ENCODE data around the gene FGD2.

DNA sequence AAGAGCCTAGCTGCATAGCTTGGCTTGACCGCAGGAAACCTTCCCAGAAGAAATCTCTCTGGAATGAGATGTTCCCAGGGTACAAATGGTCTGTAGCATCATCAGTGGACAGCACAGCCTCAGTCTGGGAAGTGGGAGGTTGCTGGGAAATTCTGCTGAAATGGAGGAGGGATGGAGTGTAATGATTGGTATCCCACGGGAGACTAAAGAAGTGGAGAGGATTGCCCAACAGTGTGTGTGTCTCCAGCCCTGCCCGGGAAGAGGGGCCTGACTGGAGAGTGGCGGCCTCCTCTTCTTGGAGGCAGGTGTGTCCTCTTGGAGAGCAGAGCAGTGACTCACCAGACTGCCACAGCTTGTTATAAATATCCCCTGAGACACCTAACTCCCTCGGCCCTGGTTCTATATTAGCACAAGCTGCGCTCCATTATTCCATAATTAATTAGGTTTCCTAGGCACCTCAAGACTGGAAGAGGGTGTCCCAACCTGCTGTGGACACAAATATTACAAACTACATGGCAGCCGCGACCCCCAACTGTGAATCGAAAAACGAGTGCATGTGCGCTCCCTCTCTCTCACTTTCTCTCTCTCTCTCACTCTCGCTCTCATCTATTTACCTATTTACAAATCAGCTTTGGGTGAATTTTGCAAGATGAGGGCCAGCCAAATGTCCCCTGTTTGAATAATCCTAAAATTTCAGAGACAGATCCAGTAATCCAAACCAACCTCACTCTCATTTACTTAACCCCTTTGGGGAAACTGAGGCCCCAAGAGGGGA is 68.8 kb downstream of the FGD2 start:
- no peak for TF ChIP-seq POLR2A (IDR thresholded peaks at IDR 0.05; ENCODE audit: low read depth, low read length)
- no peak for TF ChIP-seq MAX (IDR thresholded peaks at IDR 0.05; ENCODE audit: insufficient read depth, insufficient read length)
- TF ChIP-seq CTCF (IDR thresholded peaks at IDR 0.05; ENCODE audit: extremely low read depth in 1 of 2, insufficient read depth in 1 of 2, low read depth in 1 of 2, low read length in 2 of 2), result no peak
- no peak for TF ChIP-seq POLR2AphosphoS5 (IDR thresholded peaks at IDR 0.05; ENCODE audit: insufficient read depth, low read depth, low read length)
- no peak for TF ChIP-seq EZH2 (IDR thresholded peaks at IDR 0.05; ENCODE audit: borderline replicate concordance, low read depth, low read length, severe bottlenecking)
- no peak for TF ChIP-seq MYC (IDR thresholded peaks at IDR 0.05; ENCODE audit: low read depth, low read length)
- no peak for TF ChIP-seq JUN (IDR thresholded peaks at IDR 0.05; ENCODE audit: borderline replicate concordance, insufficient read depth, insufficient read length, low read depth)

All from endothelial cell of umbilical vein (primary cell).